HepG2 (cell line): ENCODE results near the gene ZG16B. TPM values are rescaled to one million over a fixed set of nuclear protein-coding genes. Genes with fewer than 3 reads are reported as not detected.

Source experiments
- ATAC-seq: fragments of 200-7000 bp; cut with Tn5 transposase; 3 replicates; pipeline ENCODE4 v1.9.1; 2020; ENCODE audit warnings: mild to moderate bottlenecking, moderate library complexity
- BruUV-seq: library from RNA; stranded (reverse); fragments of 400-500 nt; replicated peaks from 2 replicates; lab custom pipeline; 2021; lab: Mats Ljungman, UMichigan
- CTCF ChIA-PET: fragments of 300-600 bp; formaldehyde crosslinking; extraction: SDS; loops from one replicate; lab custom pipeline; 2021; ENCODE audit warnings: low total read pairs, inconsistent platforms, low intra/inter-chr PET ratio; lab: Yijun Ruan, JAX
- POLR2A ChIA-PET: fragments of 350-600 bp; sonication (Branson Sonifier 250); formaldehyde crosslinking; loops from one replicate; lab custom pipeline; 2020; ENCODE audit warnings: antibody characterized with exemption, inconsistent platforms; lab: Yijun Ruan, JAX
- DNase-seq: peaks from one replicate; pipeline ENCODE4 v3.0.0-alpha.2; 2015; ENCODE audit warnings: low spot score
- FAIRE-seq: peaks from 3 replicates; lab custom pipeline; 2011; peaks lifted over from hg19 to GRCh38; lab: Jason Lieb, UNC
- H2AFZ ChIP-seq: one replicate; pipeline ENCODE4 v1.6.1; 2011; ENCODE audit warnings: low read length, inconsistent platforms
- H3K27ac ChIP-seq: fragments of 300-600 bp; 3 replicates; pipeline ENCODE4 v1.8.0; 2011; ENCODE audit warnings: mixed run types, mild to moderate bottlenecking, mixed read lengths, low read length, inconsistent platforms; ENCODE audit not compliant: insufficient read depth; ENCODE audit errors: extremely low read length
- H3K27me3 ChIP-seq, 2 experiments: fragments of 200-600 bp in 1 of 2; 2 replicates in 1 of 2; 3 replicates in 1 of 2; pipeline versions ENCODE4 v1.6.0 to v1.8.0; 2011; ENCODE audit warnings: low read length in 2 of 2, mild to moderate bottlenecking in 2 of 2, moderate library complexity in 2 of 2, inconsistent platforms in 1 of 2; ENCODE audit not compliant: insufficient read depth in 2 of 2, control insufficient read depth in 1 of 2
- H3K36me3 ChIP-seq, 2 experiments: fragments of 200-600 bp in 1 of 2; replicated peaks in 1 of 2; 2 replicates in 1 of 2; 3 replicates in 1 of 2; pipeline versions ENCODE4 v1.5.1 to v1.8.0; 2011; ENCODE audit warnings: low read length in 2 of 2, inconsistent platforms in 1 of 2; ENCODE audit not compliant: insufficient read depth in 2 of 2, control insufficient read depth in 1 of 2
- H3K4me1 ChIP-seq: 2 replicates; pipeline ENCODE4 v1.5.1; 2012; ENCODE audit warnings: low read length, inconsistent platforms; ENCODE audit not compliant: insufficient read depth
- H3K4me2 ChIP-seq: 2 replicates; pipeline ENCODE4 v1.6.0; 2011; ENCODE audit warnings: low read depth, low read length, inconsistent platforms
- H3K4me3 ChIP-seq, 3 experiments: fragments of 200-600 bp in 1 of 3; sonication (generic), shearing (Covaris generic) in 1 of 3; replicated peaks in 1 of 3; 2 replicates each; pipeline ENCODE4 v1.5.1; 2011 to 2016; ENCODE audit warnings: low read length in 3 of 3, inconsistent platforms in 2 of 3, low read depth in 2 of 3, mild to moderate bottlenecking in 2 of 3, control low read depth in 1 of 3, mixed read lengths in 1 of 3; ENCODE audit not compliant: insufficient read depth in 1 of 3
- H3K79me2 ChIP-seq: one replicate; pipeline ENCODE4 v1.6.1; 2011; ENCODE audit warnings: low read length, inconsistent platforms; ENCODE audit not compliant: insufficient read depth
- H3K9ac ChIP-seq: 2 replicates; pipeline ENCODE4 v1.6.0; 2011; ENCODE audit warnings: mild to moderate bottlenecking, low read depth, low read length, inconsistent platforms; ENCODE audit not compliant: insufficient read depth
- H3K9me3 ChIP-seq: 2 replicates; pipeline ENCODE4 v1.5.1; 2012; ENCODE audit warnings: mild to moderate bottlenecking, low read length
- H4K20me1 ChIP-seq: 2 replicates; pipeline ENCODE4 v1.6.0; 2011; ENCODE audit warnings: inconsistent platforms, mild to moderate bottlenecking, low read length, moderate library complexity; ENCODE audit not compliant: insufficient read depth
- HHEX ChIP-seq: IDR thresholded peaks from 2 replicates; pipeline ENCODE4 v1.6.1; 2016; ENCODE audit warnings: control low read depth
- ZNF33A ChIP-seq: sonication (generic); formaldehyde crosslinking; IDR thresholded peaks from 2 replicates; pipeline ENCODE4 v1.5.1; 2020; ENCODE audit warnings: missing genetic modification reagents, mild to moderate bottlenecking, moderate library complexity, borderline replicate concordance
- WGBS: methylation state at CpG from one replicate; pipeline ENCODE4 v1.1.6; 2017; ENCODE audit warnings: low lambda C conversion rate; 5-methylcytosine and 5-hydroxymethylcytosine counted together
- in situ Hi-C: cut with HindIII; loops from 2 replicates; pipeline ENCODE4 v1.10.0; 2017; ENCODE audit warnings: low pct_unique_long_range_greater_than_20kb; ENCODE audit not compliant: extremely low pct_ligation_motif_present
- intact Hi-C: fragments of 100-400 bp; cut with micrococcal nuclease; formaldehyde crosslinking; loops from one replicate; pipeline ENCODE4 v1.10.0; 2022; ENCODE audit not compliant: unreplicated experiment
- polyA plus RNA-seq, 8 experiments: library from polyadenylated mRNA; depleted of rRNA in 3 of 8; stranded (reverse) in 7 of 8; unstranded in 1 of 8; fragments of >200 nt; fragmentation: Illumina TruSeq in 4 of 8; extraction: Trizol in 4 of 8; gene quantifications; 2 replicates each; pipeline versions ENCODE4 v1.2.1 to v1.2.3, GENCODE V29; 2011 to 2016; ENCODE audit warnings: low read depth in 4 of 8, missing spikeins in 1 of 8, mixed read lengths in 1 of 8; ENCODE audit not compliant: insufficient read depth in 1 of 8
- total RNA-seq, 5 experiments: library from RNA; depleted of rRNA; stranded (reverse); fragments of >200 nt; fragmentation: Illumina TruSeq; extraction: Trizol; gene quantifications; 2 replicates each; pipeline ENCODE4 v1.2.3, GENCODE V29; 2016; ENCODE audit warnings: low read depth in 1 of 5
- TF ChIP-seq, protein P1 (sequence below): sonication (generic); formaldehyde crosslinking; IDR thresholded peaks from 2 replicates; pipeline ENCODE4 v1.8.0; 2022; ENCODE audit warnings: mild to moderate bottlenecking, missing genetic modification reagents, moderate library complexity
- TF ChIP-seq, protein P2 (sequence below): sonication (generic); formaldehyde crosslinking; IDR thresholded peaks from 2 replicates; pipeline ENCODE4 v1.5.1; 2020; ENCODE audit warnings: mild to moderate bottlenecking, missing genetic modification reagents, borderline replicate concordance
- TF ChIP-seq, protein P3 (sequence below): IDR thresholded peaks from 2 replicates; pipeline ENCODE4 v1.6.1; 2016; ENCODE audit warnings: missing genetic modification reagents, missing compliant biosample characterization

Gene ZG16B
- total and polyA plus RNA-seq, 2 of the 13 experiments (the other 11 are each of a cell fraction or from before 2014, with no cell fraction given), result 1.5 to 11.3 TPM

DNA sequence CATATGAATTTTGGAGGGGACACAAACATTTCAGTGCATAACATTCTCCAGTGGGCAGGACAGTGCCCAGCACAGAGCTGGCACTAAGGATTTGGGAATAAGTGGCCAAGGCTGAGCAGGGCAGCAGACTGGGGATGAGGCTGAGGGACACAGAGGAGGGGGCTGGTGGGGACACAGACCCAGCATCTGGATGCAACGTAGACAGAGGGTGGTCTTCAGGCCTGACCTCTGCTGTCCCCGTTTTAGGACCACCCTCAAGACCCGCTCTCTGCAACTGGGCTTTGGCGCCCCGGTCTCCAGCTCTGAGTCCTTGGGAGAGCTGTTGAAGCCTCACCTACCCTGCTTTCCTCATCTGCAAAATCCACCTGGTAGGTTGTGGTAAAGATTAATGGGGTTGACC lies 39.5 kb upstream of the ZG16B start:
- Histone ChIP-seq H4K20me1 (no peaks in the 10 kb centered on the region), H3K36me3 (no peaks in the 10 kb centered on the region), H3K27ac (no peak overlapping the region), H3K4me1 (peaks cover 20% of the 10 kb centered on the region), H3K79me2 (no peaks in the 10 kb centered on the region), H3K27me3 (peaks cover 8 to 48% of the 10 kb centered on the region in 2 experiments; a peak in 4 of 5 replicates), H3K9me3 (no peaks in the 10 kb centered on the region), H3K9ac (no peak overlapping the region), H3K4me2 (no peak overlapping the region), H3K4me3 (no peak overlapping the region), H2AFZ (no peak overlapping the region)
- ATAC-seq (no peak), FAIRE-seq (no peak), DNase-seq (no peak)
- no TSS peak for BruUV-seq
- no peak for TF ChIP-seq ZNF33A (CRISPR knock-in tag)
- TF ChIP-seq, protein P1, sequence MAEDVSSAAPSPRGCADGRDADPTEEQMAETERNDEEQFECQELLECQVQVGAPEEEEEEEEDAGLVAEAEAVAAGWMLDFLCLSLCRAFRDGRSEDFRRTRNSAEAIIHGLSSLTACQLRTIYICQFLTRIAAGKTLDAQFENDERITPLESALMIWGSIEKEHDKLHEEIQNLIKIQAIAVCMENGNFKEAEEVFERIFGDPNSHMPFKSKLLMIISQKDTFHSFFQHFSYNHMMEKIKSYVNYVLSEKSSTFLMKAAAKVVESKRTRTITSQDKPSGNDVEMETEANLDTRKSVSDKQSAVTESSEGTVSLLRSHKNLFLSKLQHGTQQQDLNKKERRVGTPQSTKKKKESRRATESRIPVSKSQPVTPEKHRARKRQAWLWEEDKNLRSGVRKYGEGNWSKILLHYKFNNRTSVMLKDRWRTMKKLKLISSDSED (CRISPR knock-in tag), result no peak
- TF ChIP-seq, protein P2, sequence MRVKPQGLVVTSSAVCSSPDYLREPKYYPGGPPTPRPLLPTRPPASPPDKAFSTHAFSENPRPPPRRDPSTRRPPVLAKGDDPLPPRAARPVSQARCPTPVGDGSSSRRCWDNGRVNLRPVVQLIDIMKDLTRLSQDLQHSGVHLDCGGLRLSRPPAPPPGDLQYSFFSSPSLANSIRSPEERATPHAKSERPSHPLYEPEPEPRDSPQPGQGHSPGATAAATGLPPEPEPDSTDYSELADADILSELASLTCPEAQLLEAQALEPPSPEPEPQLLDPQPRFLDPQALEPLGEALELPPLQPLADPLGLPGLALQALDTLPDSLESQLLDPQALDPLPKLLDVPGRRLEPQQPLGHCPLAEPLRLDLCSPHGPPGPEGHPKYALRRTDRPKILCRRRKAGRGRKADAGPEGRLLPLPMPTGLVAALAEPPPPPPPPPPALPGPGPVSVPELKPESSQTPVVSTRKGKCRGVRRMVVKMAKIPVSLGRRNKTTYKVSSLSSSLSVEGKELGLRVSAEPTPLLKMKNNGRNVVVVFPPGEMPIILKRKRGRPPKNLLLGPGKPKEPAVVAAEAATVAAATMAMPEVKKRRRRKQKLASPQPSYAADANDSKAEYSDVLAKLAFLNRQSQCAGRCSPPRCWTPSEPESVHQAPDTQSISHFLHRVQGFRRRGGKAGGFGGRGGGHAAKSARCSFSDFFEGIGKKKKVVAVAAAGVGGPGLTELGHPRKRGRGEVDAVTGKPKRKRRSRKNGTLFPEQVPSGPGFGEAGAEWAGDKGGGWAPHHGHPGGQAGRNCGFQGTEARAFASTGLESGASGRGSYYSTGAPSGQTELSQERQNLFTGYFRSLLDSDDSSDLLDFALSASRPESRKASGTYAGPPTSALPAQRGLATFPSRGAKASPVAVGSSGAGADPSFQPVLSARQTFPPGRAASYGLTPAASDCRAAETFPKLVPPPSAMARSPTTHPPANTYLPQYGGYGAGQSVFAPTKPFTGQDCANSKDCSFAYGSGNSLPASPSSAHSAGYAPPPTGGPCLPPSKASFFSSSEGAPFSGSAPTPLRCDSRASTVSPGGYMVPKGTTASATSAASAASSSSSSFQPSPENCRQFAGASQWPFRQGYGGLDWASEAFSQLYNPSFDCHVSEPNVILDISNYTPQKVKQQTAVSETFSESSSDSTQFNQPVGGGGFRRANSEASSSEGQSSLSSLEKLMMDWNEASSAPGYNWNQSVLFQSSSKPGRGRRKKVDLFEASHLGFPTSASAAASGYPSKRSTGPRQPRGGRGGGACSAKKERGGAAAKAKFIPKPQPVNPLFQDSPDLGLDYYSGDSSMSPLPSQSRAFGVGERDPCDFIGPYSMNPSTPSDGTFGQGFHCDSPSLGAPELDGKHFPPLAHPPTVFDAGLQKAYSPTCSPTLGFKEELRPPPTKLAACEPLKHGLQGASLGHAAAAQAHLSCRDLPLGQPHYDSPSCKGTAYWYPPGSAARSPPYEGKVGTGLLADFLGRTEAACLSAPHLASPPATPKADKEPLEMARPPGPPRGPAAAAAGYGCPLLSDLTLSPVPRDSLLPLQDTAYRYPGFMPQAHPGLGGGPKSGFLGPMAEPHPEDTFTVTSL (CRISPR knock-in tag), result no peak
- TF ChIP-seq, protein P3, sequence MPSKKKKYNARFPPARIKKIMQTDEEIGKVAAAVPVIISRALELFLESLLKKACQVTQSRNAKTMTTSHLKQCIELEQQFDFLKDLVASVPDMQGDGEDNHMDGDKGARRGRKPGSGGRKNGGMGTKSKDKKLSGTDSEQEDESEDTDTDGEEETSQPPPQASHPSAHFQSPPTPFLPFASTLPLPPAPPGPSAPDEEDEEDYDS (CRISPR knock-in tag), result no peak
- TF ChIP-seq HHEX, result no peak
- 13% methylated on average over 3 of the region's 5 CpGs for WGBS
- ChIA-PET CTCF (no interaction called here), POLR2A (no interaction called here)
- in situ Hi-C loops (no loop called here), intact Hi-C loops (no loop called here)
